ENCODE data around the gene ARMC5.
A peak's percentile ranks its signal among the peaks of the same experiment; 100 is the strongest.

- TF ChIP-seq CTCF (IDR thresholded peaks at IDR 0.05) (peak in 1 of 7 experiments; percentile 6), POLR2A (IDR thresholded peaks at IDR 0.05) (peak; percentile 75 to 93 (median 90))
Observed at GRCh38 chr16:31507929-31508705, 48.8 kb downstream of the ARMC5 start, which contains the start of gene RUSF1.

All from body of pancreas (tissue), 4 donors.